NCI-H2227 treated with DMSO at 0.1 percent for 48 hours (cell line): ENCODE measurements around the gene INTS14.
"Not testable (repeated sequence)": the region's sequence is repeated elsewhere in the genome, so short reads cannot be mapped to it uniquely, and the experiment has no call there.

Source experiments
- DNase-seq: peaks from one replicate; lab custom pipeline; 2025; lab: John Stamatoyannopoulos, UW

Gene INTS14

GRCh38 chr15:65630760-65631159 is 19.8 kb upstream of the INTS14 start:
- DNase-seq: no peak

GRCh38 chr15:65629548-65629947 is 18.6 kb upstream of the INTS14 start:
- DNase-seq: no peak

DNA sequence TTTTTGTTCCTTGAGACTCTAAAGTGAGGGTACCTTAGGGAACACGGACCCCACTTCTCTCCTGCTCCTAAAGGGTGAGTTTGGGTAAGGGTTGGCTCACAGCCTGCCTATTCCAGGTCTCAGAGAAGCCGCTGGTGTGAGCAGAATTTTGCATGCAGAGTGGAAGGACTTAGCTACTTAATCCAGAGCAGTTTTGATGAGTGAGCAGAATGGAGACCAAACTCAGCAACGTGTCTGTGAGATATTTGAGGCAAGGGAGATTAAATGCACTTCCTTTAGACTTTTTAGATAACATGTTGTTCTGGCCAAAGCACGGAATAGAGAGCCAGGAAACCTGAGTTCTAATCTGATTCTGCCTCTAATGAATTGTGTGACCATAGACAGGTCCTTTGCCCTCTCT is 15.9 kb upstream of the INTS14 start:
- no peak for DNase-seq

DNA sequence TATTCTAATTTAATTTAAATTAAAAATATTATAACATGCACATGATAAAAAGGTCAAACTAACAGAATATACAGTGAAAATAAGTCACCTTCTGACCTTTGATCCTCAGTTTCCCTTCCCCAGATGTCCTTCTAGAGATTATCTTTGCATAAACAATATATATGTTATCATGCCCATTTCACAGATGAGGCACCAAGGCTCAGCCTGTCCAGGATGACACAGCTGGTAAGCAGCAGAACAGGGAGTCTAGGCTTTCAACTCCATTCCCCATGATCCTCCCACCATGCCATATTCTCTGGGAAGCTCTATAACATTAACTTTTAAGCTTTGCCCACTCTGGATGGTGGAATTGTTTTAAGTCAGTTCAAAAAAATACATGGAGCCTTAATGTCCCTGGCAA is 12.2 kb upstream of the INTS14 start:
- no peak for DNase-seq

DNA sequence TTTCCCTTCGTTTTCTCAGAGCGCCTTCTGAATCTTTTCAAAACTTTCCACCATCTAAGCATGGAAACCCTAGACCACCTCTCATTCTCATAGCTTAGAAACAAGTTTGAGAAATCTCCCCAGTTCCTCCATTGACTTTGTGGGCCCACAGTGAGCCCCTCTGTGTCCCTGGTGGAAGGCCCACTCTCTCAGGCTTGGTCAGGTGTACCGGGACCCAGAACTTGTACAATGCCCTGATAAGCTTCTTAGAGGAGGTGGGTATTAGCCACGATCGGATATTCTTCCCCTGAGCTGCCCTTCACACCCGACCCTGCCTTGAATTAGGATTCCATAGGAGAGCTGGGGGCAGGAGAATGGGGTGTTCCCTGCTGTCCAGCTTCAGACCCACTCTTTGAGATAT is 10.7 kb upstream of the INTS14 start, which contains the start of gene SLC24A1:
TSS of gene SLC24A1 (plus strand) at position 301 of the 400 bp plus-strand sequence. CDS start 2,143 bp downstream, outside the sequence.
- no peak for DNase-seq

DNA sequence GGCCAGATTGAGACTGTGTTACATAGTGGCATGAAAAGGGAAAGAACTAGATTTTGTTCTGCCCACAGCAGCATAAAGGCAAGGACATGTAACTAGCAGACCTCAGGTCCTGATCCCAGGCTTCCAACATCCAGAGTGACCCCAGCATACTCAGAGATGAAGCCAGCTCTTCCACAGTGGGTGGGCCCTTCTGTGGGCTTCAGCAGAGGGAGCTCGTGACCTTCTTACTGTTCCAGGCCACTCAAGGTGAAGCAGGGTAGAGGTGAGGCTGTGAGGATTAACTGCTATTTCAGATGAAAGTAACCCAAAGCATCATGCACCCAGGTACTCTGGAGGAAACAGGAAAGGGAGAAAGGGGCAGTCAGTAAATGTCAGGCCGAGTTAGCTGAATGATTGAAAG is 9.9 kb upstream of the INTS14 start:
- no peak for DNase-seq

DNA sequence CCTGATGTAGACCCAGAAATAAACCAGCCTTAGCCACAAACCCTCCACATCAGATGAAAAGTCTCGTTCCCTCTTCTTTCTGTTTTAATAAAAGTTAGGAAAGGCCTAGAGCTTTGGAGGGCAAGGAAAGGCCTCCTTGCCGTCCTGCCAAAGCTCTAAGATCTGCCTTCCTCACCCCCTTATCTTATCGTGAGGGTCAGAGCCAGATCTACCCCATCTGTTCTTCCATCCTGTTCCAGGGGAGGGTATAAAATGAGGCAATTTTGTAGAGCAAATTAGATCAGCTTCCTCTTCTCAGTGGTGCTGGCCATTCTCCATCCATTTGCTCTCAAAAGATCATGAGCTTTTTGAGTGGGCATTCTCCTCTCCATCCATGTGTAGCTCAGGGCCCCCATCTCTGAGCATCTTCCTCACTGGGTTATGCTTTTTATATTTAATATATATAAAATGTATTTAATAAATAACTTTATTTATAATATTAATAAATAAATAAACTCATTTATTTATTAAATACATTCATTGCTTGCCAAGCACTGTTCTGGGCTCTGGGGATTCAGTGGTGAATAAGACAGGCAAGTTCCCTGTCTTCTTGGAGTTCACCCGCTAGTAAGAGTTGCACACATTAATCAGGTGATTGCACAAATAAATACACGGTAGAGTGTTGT is 8.8 kb upstream of the INTS14 start:
- DNase-seq: no peak

GRCh38 chr15:65618560-65619109 is 7.7 kb upstream of the INTS14 start:
- no peak for DNase-seq

- DNase-seq: not testable (repeated sequence)
Observed at GRCh38 chr15:65615887-65616286, 5.0 kb upstream of the INTS14 start.

DNA sequence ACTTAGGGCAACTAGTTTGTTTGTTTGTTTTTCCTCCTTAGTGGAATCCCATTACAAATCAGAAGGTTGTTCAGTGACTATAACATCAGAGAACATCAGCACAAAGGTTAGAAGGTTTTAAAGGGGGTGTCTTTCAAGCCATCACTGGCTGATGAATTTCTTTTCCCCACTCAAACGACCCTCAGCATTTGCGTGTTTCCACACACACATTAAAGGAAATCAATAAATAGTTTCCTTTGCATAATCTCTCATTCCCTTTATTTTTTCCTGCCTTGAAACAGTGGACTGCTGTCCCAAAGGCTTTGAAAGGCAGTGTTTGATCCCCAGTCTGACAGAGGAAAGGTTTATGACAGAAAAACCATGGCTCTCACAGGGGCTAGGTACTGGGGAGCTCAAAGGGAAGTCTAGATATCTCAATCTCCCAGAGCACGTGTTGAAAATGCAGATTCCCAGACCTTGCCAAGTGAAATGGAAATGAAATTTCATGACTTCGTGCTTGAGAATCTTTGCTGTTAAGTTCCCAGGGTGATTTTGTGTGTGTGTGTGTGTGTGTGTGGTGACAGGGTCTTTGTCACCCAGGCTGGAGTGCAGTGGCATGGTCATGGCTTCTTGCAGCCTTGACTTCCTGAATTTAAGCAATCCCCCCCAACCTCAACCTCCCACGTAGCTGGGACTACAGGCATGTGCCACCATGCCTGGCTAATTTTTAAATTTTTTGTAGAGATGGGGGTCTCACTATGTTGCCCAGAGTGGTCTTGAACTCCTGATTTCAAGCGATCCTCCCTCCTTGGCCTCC is 2.2 kb upstream of the INTS14 start:
- DNase-seq: no peak

GRCh38 chr15:65612616-65612946 is 1.6 kb upstream of the INTS14 start:
- DNase-seq: no peak

DNA sequence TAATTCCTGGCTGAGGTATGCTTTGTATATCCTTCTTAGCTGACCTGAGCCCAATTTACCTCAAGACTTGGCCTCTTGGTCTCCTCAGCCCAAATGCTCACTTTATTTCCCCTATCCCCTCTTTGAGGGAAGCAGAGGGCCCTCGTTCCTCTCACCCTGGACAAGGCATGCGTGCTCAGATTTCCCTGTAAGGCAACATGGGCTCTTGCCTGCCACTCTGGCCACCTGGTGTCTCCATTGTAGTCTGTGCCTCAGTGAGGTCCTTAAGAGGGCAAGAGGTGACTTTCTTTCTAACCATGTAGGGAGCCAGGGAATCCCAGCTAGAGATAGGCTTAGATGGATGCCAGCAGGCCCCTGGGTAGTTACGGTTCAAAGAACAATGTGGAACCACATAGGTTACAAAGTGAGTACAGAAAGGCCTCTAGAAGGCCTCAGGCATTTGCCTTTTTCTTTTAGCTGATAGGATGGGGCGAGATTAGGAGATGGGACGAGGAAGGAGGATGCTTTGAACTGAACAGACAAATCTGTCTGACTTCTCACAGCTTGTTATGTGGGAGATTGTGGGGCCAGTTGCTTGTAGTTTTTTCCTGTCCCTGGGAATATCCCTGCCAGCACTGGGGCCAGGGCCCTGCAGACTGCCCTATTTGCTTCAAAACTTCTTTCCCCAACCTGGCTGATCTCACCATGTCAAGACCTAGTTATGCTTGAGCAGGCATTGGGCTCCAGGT is 1.1 kb upstream of the INTS14 start:
- no peak for DNase-seq

GRCh38 chr15:65603559-65603958 is 7.4 kb downstream of the INTS14 start:
- no peak for DNase-seq

GRCh38 chr15:65603134-65603533 is 7.8 kb downstream of the INTS14 start:
- DNase-seq: no peak

GRCh38 chr15:65599677-65600076 is 11.3 kb downstream of the INTS14 start:
- no peak for DNase-seq

- no peak for DNase-seq
Observed at GRCh38 chr15:65598468-65598867, 12.5 kb downstream of the INTS14 start.

DNA sequence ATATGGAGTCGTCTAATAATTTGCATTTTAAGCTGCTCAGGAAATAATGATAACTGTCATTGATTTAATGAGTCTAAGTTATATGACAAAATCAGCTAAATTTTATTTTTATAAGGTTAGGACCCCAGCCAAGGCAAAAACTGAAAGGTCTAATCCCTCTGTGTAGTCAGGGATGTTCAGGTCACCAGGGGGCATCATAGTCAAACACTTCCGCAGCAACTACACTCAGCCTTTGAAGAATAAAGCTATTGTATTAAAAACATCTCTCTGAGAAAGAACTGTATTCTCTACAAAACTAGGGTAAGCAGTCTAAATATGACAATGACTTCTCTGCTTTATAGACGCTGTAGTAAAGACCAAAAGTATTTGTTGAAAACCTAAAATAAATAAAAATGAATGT is 15.0 kb downstream of the INTS14 start:
- DNase-seq: no peak

DNA sequence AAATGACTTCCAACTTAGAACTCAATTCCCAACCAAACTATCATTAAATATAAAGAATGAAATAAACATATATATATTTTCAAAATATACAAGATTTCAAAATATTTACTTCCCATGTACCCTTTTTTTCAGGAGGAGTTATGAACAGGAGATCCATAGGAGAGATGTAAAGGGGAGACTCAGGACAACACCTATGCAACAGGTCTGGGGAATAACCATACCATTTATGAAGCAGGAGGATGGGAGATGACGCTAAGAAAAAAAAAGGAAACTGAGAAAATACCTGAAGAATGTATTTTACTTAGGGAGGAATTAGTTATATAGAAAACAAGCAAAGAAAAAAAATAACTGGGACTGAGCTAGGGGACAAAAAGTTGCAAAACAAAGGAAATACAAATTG is 23.8 kb downstream of the INTS14 start:
- no peak for DNase-seq

GRCh38 chr15:65584241-65584640 is 26.7 kb downstream of the INTS14 start:
- no peak for DNase-seq

DNA sequence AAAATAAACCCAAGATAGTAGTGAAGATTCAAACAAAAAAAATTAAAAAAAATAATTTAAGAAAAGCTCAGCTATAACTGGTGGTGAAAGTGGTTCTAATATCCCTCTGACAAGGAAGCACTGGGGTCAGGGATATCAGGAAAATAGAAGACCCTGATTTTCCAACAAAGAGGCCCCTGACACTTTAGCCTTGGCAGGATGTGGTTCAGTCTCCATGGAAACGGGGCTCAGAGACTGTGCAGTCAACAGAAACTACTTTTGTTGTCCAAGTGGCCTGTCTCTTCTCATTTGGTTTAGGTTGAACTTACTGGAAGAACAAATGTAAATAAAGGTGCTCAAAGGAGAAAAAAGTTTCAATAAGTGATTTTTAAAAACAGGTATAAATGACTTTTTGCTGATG is 27.2 kb downstream of the INTS14 start:
- no peak for DNase-seq

GRCh38 chr15:65580287-65580686 is 30.6 kb downstream of the INTS14 start:
- no peak for DNase-seq

GRCh38 chr15:65579762-65580161 is 31.2 kb downstream of the INTS14 start:
- DNase-seq: no peak
